GF-D8 (cell line): ENCODE measurements around the gene SGO2.
A peak's percentile ranks its signal among the peaks of the same experiment; 100 is the strongest.
"Not testable (repeated sequence)": the region's sequence is repeated elsewhere in the genome, so short reads cannot be mapped to it uniquely, and the experiment has no call there.

Experiments
- DNase-seq: peaks from one replicate; lab custom pipeline; 2025; lab: John Stamatoyannopoulos, UW

The SGO2 gene

DNA sequence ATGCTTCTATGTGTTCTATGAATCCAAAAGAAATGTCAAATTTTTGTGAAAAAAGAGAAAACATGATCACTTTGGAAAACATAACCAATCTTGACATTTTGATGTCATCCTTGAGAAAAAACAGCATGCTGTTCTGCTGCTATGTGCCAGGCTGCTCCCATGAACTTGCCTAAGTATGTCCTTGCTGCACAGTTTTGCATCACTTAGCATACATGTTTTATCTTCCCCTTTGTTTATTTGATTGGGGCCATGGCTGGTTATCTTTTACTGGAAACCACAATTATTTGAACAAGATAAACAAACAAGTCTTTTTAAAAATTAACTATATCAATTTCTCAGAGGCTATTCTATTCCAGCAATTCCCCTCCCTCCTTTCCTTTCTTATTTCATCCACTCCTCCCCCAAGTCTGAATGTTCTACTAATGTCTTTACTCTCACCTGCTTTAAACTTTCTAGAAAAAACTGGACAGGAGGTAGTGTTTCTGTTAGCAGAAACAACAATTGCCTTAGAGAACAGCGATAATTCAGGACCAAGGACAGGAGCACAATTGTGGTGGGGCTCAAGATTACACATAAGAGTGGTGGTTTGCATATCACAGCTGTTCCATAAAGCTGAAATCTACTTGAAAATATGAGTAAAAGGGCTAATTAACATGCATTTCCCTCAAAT lies 66.5 kb downstream of the SGO2 start:
- DNase-seq = no peak

DNA sequence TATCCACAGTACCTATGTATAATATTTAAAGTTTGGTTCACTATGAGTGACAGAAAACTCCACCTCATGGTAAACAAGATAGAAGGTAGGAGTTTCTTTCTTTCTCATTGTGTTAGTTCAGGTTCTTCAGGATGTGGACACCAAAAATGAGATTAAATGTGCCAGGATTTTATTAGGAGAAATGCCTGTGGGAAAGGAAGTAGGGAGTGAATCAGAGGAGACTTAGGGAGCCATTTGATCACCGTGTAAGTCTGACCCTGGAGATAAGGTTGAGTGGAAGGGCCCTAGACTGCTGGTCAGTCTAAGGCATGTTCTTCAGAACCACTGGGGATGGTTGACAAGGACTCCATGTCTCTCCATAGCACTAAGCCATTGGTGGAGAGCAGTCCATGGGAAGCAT lies 67.9 kb downstream of the SGO2 start:
- no peak for DNase-seq

DNA sequence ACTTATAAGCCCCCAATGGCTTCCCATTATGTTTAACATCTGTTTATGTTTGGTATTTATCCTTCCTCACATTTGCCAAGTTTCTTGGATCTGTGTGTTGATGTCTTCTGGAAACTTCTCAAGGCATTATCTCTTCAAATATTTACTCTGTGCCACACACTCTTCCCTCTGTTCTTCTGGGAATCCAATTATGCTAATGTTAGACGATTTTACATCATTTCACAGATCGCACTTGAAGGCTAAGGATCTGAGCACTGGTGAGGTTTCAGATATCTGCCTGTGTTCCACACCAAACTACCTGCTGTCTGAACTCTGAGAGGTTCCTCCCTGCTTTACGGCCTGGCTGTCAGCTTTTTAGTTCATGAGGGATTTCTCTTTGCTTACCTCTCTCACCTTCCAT lies 69.9 kb downstream of the SGO2 start:
- no peak for DNase-seq

DNA sequence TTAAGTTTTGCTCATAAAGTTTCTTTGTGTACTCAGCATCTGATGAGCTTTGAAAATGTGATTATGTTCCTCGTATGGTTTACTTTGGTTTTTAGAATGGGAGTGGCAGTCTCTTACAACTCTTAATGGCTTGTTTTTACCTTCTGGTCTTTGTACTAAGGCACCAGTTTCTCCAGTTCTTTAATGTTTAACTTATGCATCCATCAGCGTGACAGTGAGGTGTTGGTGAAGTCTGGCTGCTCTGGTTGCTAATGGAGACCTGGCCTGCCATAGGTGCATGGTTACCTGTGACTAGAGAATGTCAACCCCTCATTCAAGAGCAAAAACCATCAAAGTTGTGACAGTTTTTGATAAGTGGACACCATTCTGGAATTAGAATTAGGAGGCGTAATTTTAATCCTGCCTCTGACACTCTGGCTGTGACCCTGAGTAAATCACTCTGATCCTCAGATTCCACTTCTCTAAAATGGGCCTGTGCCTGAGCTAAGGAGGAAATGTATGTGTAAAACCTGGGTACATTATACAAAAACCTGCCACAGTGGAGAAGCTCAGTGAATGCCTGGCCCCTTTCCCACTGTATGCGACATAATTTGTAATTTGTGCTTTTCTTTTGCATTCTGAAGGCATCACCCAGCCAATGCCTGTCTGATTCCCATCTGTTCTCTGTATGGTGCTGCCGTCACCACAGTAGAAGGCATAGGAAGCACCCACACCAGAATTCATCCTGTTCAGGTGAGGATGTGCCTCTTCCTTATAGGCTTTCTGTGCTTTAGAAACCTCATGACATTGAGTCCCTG lies 71.0 kb downstream of the SGO2 start:
- DNase-seq = no peak

DNA sequence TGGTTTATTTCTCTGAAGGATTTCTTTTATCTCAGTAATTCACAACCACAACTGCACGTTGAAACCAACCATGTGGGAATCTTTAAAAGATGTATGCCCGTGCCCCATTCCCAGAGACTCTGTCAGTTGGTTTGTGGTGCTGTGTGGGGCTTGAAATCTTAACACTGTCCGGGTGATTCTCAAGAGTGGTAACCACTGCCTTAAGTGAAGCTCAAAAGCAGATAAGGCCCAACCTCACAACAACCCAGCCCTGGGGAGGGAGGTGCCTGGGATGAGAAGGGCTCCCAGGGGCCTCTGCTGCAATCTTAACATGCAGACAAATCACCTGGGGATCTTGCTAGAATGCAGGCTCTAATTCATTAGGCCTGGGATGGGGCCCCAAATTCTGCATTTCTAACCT lies 73.2 kb downstream of the SGO2 start:
- DNase-seq = no peak

DNA sequence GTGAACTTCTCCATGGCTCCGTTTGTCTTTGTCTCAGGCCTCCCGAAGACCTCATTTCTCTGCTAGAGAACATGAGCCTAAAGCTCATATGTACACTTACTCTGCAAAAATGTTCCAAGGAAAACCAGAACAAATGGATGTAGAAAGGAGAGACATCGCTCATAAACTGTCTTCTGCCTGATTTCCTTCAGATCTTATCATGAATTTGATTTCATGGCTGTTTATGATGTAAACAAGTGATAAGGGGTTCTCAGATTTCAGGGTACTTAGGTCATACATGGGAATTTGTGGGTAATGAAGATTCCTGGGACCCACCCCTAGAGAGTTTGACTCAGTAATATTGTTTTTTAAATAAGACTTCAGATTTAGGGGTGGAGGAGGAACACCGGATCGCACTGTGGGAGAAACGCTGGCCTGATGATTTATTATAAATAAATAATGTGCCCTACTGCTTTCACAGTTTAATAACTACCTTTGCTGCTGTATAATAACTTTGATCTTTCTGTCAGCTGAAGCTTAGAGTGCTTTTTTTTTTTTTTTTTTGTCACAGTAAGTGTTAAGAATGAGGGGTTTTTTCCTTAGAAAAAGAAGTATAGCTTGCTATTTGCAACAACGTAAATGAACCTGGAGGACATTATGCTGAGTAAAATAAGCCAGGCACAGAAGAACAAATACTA lies 74.7 kb downstream of the SGO2 start:
- DNase-seq = no peak

DNA sequence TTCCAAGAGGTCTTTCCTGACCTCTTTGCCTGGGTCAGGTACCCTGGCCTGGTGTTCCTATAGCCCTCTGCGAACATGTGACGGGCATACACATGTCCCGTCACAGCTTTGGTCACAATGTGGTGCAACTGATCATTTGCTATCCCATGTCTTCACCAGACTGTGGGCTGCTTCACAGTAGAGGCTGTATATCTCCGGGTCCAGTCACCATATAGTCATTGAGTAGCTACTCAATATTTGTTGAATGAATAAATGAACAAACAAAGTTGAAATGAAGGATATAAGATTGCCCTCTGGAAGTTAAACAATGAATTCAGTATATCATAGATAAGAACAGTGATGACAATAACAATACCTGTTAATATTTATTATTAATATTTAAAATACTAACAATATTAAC lies 76.6 kb downstream of the SGO2 start:
- no peak for DNase-seq

DNA sequence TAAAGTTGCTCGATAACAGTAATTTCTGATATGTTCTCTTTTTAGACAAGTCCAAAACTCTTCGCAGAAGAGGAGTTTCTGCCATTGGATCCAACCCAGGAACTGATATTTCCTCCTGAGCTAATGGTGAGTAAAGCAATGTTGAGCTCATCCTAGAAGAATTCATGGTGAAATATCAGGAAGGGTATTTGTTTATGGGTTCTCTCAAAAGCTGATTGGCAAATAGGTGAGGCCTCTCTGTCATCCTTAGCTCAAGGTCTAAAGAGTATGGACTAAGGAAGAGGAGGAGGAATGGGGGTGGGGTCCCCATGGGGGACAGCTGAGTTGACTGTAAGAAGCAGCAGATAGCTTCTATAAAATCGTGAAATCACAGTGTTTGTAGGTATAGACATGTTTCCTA lies 78.0 kb downstream of the SGO2 start:
- no peak for DNase-seq

DNA sequence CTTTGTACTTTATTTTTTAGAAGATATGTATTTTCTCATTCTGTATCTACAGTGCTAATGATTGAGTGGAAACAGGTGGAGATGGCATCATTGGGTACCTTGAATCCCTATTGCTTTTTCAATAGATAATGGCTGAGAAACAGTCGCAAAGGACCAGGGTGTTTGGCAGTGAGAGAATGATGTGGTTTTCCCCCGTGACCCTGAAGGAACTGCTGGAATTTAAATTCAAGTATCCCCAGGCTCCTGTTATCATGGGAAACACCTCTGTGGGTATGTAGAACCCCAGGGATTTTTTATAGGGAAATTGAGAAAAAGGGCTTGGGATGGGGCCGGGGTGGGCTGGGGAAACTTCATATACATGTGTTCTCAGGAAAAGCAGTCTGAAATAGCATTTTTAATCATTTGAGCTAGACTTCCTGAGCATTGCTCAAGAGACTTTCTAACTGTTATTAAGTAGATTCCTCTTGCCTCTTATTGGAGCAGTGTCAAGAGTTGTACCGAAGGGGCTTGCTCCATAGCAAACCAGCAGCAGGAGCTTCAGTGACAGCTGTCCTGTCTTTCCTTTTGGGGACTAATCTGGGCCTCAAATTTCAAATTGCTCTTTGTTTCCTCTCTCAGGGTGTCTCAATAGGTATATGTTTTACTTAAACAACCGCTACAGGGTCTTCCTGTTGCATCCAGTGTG lies 78.7 kb downstream of the SGO2 start:
- no peak for DNase-seq

DNA sequence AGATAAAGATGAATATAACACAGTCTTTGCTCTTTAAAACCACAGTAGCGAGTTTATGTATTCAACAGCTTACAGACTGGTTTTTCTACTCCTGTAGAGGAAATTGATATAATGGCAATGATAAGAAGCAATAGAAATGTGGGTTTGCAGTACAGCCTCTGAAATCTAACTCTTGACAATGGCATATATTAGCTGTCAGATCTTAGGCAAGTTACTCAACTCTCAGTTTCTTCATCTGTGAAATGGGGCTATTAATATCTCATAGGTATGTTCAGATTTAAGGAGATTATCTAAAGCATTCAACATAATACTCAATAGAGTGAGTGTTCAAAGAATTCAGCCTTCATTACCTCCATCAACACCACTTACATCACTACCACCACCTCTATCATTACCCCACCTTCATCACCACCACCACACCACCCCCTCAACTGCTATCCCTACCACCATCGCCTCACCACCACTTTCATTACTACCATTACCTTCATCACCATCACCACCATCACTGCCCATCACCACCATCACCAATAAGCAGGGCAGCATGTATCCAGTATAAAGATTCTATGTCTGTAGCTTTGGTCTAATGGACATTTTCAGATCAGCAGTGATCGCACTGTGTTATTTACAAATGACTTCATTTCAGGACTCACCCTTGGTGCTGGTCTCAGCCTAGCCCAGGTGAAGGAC lies 82.5 kb downstream of the SGO2 start:
- DNase-seq = no peak

DNA sequence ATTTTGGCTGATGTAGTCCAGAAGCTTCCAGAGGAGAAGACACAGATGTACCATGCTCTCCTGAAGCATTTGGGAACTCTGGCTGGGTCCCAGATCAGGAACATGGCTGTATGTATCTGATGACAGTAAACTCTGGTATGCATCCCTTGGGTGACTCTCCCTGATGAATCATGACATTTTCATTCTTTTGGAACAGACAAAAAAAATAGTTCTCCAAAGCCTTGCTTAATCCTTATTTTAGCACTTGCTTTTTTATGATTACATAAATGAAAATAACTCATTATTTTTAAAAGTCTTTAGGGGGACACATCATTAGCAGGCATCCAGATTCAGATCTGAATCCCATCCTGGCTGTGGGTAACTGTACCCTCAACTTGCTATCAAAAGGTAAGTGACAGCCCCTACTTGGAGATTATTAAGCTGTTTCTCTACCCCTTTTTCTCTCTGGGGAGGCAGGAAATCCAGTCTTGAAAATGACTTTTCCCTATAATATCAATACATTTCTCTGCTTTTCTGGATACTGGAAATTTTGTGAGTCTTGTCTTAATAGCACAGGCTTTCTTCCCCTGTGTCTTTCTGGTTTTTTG lies 83.1 kb downstream of the SGO2 start:
- no peak for DNase-seq

DNA sequence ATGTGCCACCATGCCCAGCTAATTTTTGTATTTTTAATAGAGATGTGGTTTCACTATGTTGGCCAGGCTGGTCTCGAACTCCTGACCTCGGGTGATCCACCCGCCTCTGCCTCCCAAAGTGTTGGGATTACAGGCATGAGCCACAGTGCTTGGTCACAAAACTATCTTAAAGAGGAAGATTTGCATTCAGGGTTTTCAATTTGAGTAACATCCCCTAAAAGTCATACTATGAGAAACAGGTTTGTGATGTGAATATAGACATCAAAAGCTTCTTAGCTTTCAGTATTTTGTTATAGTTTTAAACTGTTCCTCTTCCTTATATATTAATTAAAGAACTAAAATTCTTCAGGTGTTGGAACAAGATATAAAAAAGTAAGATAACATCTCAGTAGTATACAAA lies 84.2 kb downstream of the SGO2 start:
- not testable (repeated sequence) for DNase-seq

DNA sequence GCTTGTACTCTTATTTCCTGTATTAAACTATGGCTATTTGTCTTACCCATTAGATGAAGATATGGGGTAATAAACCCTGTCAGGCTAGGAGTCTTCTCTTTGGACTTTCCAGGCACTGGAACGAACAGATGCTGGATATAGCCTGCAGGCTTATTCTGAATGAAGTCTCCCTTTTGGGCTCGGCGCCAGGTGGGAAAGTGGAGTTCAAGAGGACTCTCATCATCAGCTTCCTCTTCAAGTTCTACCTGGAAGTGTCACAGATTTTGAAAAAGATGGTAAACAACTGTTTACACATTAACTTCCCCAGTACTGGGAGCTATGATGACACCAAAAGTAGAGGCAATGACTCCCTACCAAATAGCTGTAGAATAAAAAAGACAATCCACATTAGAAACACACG lies 87.7 kb downstream of the SGO2 start:
- DNase-seq = no peak

DNA sequence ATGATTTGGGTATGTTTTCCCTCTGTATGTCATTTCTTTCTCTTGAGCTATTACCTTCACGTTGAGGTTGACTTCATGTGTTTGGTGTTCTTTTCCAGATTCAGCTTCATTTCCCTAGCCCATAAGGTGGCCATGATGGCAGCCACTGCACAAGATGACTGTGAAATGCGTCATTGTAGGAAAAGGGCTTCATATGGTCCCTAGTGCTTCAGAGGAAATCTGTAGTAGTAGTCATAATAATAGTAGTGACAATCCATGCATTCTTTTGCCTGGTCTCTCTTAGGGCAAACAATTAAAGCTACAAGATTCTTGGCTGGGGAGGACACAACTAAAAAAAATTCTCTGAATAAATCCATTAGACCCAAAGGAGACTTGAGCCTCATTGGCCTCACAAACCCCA lies 88.2 kb downstream of the SGO2 start:
- DNase-seq = no peak

DNA sequence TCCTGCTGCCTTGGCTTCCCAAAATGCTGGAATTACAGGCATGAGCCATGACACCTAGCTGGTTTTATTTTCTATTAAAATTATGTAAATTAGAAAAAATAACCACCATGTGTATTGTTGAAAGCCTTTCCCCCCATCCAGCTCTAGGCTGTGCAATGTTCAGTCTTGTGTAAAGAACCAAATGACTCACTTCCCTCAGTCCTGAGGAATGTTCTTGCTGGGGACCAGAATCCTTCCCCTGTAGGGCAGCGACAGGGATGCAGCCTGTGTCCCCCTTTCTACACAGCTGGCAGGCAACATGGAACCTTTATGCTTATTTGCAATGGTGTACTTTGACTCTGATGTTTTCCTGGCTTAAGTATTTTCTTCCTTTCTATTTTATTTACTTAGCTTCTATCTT lies 89.2 kb downstream of the SGO2 start:
- DNase-seq = no peak

DNA sequence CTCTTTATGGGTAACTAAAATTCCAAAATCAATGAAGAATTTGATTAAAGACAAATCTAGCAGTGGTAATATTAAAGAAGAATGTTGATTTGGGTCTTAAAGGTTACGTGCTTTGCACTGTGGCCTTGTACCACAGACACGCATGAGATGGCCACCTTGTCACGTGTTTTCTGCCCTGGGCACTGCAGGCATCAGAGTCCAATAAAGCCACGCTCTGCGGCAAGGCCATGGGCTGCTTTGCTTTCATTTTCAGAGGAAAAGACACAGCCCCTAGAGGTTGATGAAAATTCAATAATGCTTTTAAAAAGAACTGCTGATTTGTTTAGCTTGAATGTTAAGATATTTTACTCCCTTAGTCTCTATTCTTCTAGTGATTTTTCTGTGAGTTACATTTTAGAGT lies 90.2 kb downstream of the SGO2 start:
- DNase-seq = no peak

DNA sequence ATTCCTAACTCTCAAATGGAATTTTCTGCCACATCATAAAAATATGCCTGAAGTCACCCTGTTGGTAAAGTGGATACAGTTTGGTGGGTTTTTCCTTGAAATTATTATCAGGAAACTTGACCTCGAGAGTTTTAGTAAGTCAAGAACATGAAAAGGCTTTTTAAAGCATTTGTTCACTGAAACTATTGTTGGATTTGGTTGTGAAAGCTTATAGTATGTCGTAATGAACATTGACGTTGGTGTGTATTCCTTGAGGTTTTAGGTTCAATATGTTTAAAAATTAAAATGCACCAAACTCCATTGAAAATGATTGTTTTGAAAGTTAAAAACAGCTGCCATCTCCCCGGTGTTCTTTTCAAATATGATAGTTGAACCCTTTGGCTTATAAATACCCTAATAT lies 90.6 kb downstream of the SGO2 start:
- no peak for DNase-seq

DNA sequence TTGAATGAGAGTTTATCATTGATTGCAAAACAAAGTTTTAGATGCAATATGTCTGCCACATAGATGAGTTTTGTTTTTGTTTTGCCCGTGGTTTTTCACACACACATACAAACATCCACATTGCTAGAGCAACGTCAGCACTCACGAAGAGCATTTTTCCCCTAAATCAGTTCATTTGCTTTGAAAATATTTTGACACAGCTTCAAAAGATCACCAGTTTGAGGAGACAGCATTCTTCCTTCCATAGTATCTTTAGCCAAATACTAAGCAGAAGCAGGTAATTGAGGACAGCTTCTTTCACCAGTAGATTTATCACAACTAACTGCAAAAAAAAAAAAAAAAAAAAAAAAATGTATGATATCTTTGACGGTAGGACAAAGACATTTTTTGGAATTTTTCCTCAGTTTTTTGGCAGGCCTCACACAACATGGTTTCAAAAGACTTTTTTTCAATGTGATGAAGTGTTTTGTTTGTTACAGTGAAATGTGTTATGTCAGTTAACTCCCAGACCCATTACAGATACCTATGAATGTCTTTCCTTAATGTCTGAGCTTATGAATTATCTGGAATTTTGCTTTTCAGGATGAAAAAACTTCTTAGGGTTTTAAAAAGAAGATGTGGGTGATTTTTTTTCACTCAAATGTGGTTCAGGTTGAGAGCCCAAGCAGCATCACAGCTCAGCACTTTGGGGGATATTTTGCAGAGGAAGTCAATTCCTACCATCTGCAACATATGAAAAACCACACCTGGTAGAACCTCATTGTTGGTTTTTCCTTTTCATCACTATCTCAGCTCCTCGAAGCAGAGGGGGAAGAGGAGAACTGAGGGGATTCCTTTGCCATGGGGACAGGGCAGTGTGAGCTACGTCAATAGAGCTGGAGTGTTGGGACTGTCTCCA lies 91.4 kb downstream of the SGO2 start:
- no peak for DNase-seq

DNA sequence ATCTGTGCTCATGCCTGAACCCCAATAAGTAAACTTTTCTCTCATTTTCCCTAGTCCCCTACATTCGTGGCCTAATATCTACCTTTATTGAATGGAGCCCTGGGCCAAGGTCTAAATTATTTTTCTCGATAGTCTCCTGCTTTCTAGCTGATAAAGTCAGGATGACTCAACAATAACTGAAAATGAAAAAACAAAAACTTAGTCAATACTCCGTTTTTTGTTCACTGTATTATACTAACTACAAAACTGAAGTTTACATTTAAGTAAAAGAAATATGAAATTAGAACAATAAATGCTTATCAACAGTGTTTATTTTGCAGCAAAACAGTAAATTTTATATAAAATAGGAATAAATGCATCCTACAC lies 92.0 kb downstream of the SGO2 start:
- DNase-seq = no peak

DNA sequence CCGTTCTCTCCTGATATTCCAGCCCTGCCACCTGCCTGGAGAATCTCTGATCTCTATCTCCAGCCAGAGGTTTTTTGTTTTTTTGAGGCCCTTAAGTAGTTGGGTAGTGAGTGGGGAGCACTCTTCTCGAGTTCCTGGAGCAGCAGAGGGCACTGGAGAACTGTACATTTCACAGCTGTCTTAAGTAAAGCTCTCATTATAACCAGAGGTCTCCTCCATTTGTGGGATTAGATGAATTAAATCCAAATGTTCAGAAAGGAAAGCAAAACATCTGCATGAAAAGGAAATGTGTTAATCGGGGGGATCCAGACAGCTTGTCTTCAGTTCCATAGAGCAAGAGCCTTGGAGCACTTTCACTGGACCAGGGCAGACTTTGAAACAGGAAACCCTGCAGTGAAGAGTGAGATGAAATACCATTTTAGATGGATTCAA lies 92.6 kb downstream of the SGO2 start:
- DNase-seq = peak; percentile 13

DNA sequence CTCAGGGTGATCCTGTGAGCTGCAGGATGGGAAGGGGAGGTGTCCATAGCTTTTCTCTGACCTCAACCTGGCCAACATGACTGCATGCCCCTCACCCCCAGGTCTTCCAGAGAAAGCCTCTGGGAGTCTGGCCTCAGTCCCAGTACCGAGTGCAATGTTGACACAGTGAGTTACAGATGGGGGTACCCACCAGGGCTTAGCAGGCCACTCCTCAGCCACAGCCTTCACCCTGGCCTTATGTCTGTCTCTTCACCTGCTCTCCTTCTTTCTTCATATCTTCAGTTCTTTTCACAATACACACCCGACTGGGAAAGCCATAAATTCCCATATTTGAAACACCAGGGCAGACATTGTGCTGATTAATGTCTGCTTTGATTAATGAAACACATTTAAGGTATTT lies 93.3 kb downstream of the SGO2 start:
- no peak for DNase-seq
